GM13976 (cell line): ENCODE measurements around the gene CAPN3.

Experiments used
- DNase-seq: peaks from one replicate; pipeline ENCODE4 v3.0.0; 2012; ENCODE audit warnings: low spot score
- in situ Hi-C: fragments of 300-500 bp; cut with MboI; formaldehyde crosslinking; loops from one replicate; pipeline ENCODE4 v1.12.0; 2022; ENCODE audit warnings: low sequenced_read_pairs, mixed read lengths, inconsistent platforms; ENCODE audit not compliant: unreplicated experiment
- TF ChIP-seq, protein P1 (sequence below): IDR thresholded peaks from 2 replicates; pipeline ENCODE4 v1.5.1; 2012; ENCODE audit warnings: borderline replicate concordance, mild to moderate bottlenecking; ENCODE audit not compliant: insufficient read depth; ENCODE audit errors: extremely low read depth, missing control alignments, control extremely low read depth

CAPN3 gene

DNA sequence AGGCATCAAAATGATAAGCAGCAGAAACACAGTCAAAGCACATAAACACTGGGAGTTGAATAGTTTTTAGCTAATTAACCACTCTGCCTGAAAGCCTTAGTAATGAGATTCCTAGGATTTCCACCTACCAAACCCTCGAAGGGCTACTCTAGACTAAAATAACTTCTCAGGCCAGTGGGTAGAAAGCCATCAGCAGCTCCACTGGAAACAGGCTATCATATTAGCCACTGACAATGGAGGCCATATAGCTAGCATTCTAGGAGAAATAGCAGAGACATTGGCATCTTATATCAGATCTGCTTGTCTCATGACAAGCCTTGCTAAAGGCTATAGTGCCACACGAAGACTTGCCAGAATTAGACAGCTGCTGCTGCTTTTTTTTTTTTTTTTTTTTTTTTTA, 4.5 kb upstream of the CAPN3 start:
- no peak for DNase-seq
- in situ Hi-C loops = no loop called here
- TF ChIP-seq, protein P1, sequence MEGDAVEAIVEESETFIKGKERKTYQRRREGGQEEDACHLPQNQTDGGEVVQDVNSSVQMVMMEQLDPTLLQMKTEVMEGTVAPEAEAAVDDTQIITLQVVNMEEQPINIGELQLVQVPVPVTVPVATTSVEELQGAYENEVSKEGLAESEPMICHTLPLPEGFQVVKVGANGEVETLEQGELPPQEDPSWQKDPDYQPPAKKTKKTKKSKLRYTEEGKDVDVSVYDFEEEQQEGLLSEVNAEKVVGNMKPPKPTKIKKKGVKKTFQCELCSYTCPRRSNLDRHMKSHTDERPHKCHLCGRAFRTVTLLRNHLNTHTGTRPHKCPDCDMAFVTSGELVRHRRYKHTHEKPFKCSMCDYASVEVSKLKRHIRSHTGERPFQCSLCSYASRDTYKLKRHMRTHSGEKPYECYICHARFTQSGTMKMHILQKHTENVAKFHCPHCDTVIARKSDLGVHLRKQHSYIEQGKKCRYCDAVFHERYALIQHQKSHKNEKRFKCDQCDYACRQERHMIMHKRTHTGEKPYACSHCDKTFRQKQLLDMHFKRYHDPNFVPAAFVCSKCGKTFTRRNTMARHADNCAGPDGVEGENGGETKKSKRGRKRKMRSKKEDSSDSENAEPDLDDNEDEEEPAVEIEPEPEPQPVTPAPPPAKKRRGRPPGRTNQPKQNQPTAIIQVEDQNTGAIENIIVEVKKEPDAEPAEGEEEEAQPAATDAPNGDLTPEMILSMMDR = no peak

DNA sequence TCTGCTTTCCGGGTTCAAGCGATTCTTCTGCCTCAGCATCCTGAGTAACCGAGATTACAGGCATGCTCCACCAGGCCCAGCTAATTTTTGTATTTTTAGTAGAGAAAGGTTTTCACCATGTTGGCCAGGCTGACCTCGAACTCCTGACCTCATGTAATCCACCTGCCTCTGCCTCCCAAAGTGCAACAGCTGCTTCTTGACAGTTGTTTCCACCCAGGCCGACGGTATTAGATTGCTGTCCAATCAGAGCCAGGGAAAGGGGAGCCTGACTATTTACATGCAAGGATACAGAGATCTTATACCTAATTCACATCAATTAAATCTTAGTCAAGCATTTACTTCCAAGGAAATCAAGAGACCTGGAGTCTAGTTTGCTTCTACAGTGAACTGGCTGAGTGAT, 4.0 kb upstream of the CAPN3 start:
- in situ Hi-C loops = no loop called here
- TF ChIP-seq, protein P1 = no peak
- DNase-seq = no peak

DNA sequence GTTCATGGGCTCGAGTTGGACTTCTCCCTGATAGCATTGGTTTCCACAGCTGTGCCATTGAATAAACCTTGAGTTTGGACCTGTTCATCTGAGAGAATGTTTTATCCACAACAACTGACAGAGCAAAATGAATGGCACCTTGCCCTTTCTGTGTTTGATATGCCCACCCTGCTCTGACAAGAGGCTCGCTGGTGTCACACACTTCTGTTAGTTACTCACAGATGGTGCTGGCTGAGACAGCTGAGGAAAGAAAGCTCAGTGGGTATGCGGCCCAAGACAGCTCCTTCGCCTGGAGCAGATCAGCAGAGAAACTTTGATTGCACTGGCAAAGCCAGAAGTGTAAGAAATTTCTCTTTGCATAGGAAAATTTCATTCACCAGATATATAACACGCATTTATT, 2.5 kb upstream of the CAPN3 start:
- TF ChIP-seq, protein P1 = no peak
- DNase-seq = no peak
- in situ Hi-C loops = no loop called here

DNA sequence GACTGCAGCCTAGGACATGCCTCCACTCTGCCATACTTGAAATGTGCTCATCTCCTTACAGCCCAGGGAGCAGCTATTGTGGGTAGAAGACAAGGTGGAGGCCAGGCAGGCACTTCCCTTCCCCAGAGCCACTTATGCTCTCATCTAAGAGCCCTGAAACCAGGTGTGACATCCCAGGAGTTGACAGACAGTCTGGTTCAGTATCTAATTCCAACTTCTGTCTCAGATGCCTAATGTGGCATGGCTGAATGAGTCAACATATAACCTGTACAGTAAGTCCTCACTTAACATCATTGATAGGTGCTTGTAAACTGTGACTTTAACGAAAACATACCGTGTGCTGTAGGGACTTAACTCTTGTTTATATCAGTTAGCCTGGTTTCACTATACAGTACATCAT, 1.2 kb upstream of the CAPN3 start:
- DNase-seq = no peak
- in situ Hi-C loops = no loop called here
- TF ChIP-seq, protein P1 = no peak

DNA sequence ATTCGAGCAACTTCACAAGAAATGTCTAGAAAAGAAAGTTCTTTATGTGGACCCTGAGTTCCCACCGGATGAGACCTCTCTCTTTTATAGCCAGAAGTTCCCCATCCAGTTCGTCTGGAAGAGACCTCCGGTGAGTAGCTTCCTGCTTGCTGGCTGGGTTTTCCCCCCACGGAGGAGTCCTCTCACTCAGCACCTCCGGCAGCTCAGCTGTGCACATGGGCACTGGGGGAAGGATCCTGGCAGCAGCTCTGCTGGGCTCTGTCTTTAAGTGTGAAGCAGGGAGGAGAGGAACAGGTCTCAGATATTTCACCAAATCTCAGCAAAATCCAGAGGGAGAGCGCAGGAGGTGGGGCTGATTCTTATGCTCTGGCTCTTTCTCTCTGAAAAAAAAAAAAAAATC, 684 bp downstream of the CAPN3 start:
- in situ Hi-C loops = no loop called here
- TF ChIP-seq, protein P1 = no peak
- no peak for DNase-seq

DNA sequence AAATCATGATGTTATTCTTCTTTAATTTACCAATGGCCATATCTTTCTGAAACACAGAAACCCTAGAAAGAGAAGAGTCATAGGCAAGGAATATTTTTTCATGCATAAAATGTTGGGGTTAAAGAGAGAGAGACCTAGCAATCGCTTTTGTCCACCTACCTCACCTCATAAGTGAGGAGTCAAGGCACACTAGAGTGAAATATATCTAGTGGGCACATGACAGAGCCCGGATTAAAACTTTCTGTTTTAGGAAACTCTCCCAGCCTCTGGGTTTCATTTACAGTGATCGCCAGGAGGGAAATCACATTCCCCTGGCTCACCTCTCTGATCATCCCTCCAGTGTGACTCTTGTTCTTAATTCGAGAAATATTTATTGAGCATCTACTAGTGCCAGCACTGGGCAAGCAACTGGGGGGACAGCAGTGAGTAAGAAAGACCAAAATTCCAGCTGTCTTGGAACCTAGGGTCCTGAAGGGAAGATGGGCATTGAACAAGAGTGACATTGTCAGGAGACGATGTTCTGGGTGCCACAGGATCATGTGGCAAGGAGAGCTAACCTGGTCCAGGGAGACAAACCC, 1.3 kb downstream of the CAPN3 start:
- no peak for DNase-seq
- in situ Hi-C loops = no loop called here
- TF ChIP-seq, protein P1 = no peak
